Suprapubic skin (tissue), 4 donors: ENCODE results near the gene LRCH1.

ENCODE experiments used
- CTCF ChIP-seq, 2 donors: fragments of 200-600 bp in 1 of 2; fragments of 450-650 bp in 1 of 2; sonication (generic) in 1 of 2; IDR thresholded peaks; one replicate each; pipeline ENCODE4 v1.5.1; 2016 to 2019; ENCODE audit warnings: antibody characterized with exemption in 2 of 2, mild to moderate bottlenecking in 1 of 2, moderate library complexity in 1 of 2
- EP300 ChIP-seq: sonication (generic); formaldehyde crosslinking; IDR thresholded peaks from one replicate; pipeline ENCODE4 v1.6.1; 2017; ENCODE audit warnings: antibody characterized with exemption
- POLR2A ChIP-seq, 2 donors: fragments of 450-650 bp; IDR thresholded peaks; one replicate each; pipeline ENCODE4 v1.6.1; 2017; ENCODE audit warnings: antibody characterized with exemption in 2 of 2, mild to moderate bottlenecking in 2 of 2, moderate library complexity in 2 of 2
- POLR2AphosphoS5 ChIP-seq, 3 donors: sonication (generic); formaldehyde crosslinking; IDR thresholded peaks; one replicate each; pipeline ENCODE4 v1.6.1; 2017; ENCODE audit warnings: antibody characterized with exemption in 3 of 3

- TF ChIP-seq POLR2A (IDR thresholded peaks at IDR 0.05) (no peak), POLR2AphosphoS5 (IDR thresholded peaks at IDR 0.05) (no peak), CTCF (IDR thresholded peaks at IDR 0.05) (no peak), EP300 (no peak)
Measured at GRCh38 chr13:46633416-46633815, 80.4 kb downstream of the LRCH1 start.
